ENCODE results near the gene RGSL1.

The RGSL1 gene

DNA sequence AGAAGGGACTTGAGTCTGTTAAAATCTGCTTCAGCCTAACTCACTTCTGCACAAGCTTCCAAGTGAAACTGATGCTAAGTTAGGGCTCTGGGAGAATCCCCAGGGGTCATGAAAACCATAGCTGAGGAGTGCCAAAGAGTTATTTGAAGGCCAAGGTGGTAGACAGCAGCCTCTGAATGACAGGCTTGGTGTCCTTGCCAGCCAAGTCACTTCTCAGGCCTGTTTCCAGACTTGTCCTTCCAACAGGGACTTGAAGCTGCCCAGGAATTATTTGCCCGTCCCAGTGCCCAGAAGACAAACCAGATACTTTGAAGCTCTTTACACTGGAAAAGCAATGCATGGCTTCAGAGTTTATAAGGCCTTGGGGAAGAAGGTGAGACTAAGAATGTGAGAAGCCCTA, 105.5 kb downstream of the RGSL1 start:
- ATAC-seq: no peak
- TF ChIP-seq ZNF70 (CRISPR knock-in tag; IDR thresholded peaks at IDR 0.05) (no peak), SNAI2 (CRISPR knock-in tag; IDR thresholded peaks at IDR 0.05) (no peak), ESRRG (CRISPR knock-in tag; IDR thresholded peaks at IDR 0.05) (no peak), TCF4 (CRISPR knock-in tag; IDR thresholded peaks at IDR 0.05; ENCODE audit: borderline replicate concordance) (no peak), ZNF8 (CRISPR knock-in tag; IDR thresholded peaks at IDR 0.05) (no peak), TOX (CRISPR knock-in tag; IDR thresholded peaks at IDR 0.05; ENCODE audit: borderline replicate concordance) (no peak), CSRNP3 (CRISPR knock-in tag; IDR thresholded peaks at IDR 0.05) (no peak), ZFP30 (CRISPR knock-in tag; IDR thresholded peaks at IDR 0.05) (no peak), ZC3H10 (CRISPR knock-in tag; IDR thresholded peaks at IDR 0.05) (no peak), GLIS3 (CRISPR knock-in tag; IDR thresholded peaks at IDR 0.05) (no peak), BACH2 (CRISPR knock-in tag; IDR thresholded peaks at IDR 0.05; ENCODE audit: borderline replicate concordance) (no peak), RARB (CRISPR knock-in tag; IDR thresholded peaks at IDR 0.05) (no peak), PATZ1 (CRISPR knock-in tag; IDR thresholded peaks at IDR 0.05; ENCODE audit: borderline replicate concordance) (no peak)

- TF ChIP-seq ISL1 (CRISPR knock-in tag; IDR thresholded peaks at IDR 0.05): no peak
- no peak for TF ChIP-seq TCF4 (CRISPR knock-in tag; IDR thresholded peaks at IDR 0.05; ENCODE audit: borderline replicate concordance)
- no peak for TF ChIP-seq ESRRG (CRISPR knock-in tag; IDR thresholded peaks at IDR 0.05)
- no peak for TF ChIP-seq CSRNP3 (CRISPR knock-in tag; IDR thresholded peaks at IDR 0.05)
- no peak for ATAC-seq
Observed at GRCh38 chr1:182556279-182556678, 106.3 kb downstream of the RGSL1 start.

DNA sequence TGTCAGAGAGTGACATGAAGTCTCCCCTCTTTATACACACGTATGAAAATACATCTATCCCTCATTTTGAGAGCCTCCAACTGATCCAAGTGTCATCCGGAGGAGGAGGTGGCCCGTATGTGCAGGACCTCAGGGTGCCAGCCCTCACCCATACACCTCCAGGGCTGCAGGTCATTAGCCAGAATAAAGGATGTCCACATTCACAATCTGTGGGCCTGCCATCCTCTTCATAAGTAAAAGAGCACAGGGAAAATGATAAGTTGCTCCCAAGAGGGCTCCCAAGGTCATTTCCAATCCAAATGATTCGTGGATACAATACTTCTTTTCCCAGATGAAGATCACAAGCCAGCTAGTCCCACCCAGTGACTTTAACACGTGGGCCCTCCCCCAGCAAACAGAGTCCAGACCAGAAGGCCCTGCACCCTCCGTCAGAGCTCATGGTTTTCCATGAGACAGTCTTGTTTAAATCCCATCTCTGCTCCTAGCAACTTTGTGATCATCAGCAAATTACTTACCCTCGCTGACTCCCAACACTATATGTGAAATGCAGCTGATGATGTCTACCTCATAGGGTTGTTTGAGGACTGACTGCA, 110.5 kb downstream of the RGSL1 start:
- ATAC-seq: no peak
- TF ChIP-seq GLIS3 (CRISPR knock-in tag; IDR thresholded peaks at IDR 0.05): no peak
- TF ChIP-seq PATZ1 (CRISPR knock-in tag; IDR thresholded peaks at IDR 0.05; ENCODE audit: borderline replicate concordance): no peak
- no peak for TF ChIP-seq ZNF70 (CRISPR knock-in tag; IDR thresholded peaks at IDR 0.05)
- TF ChIP-seq RARB (CRISPR knock-in tag; IDR thresholded peaks at IDR 0.05): no peak
- TF ChIP-seq OSR1 (CRISPR knock-in tag; IDR thresholded peaks at IDR 0.05): no peak
- TF ChIP-seq ZFP3 (CRISPR knock-in tag; IDR thresholded peaks at IDR 0.05): no peak
- TF ChIP-seq ESRRG (CRISPR knock-in tag; IDR thresholded peaks at IDR 0.05): no peak
- TF ChIP-seq ZNF565 (CRISPR knock-in tag; conservative IDR thresholded peaks at IDR 0.05; ENCODE audit: low read depth): no peak
- no peak for TF ChIP-seq ISL1 (CRISPR knock-in tag; IDR thresholded peaks at IDR 0.05)

GRCh38 chr1:182561456-182561855, 111.5 kb downstream of the RGSL1 start:
- no peak for ATAC-seq
- TF ChIP-seq TSHZ2 (CRISPR knock-in tag; IDR thresholded peaks at IDR 0.05): no peak
- TF ChIP-seq ZNF70 (CRISPR knock-in tag; IDR thresholded peaks at IDR 0.05): no peak
- no peak for TF ChIP-seq ZFP3 (CRISPR knock-in tag; IDR thresholded peaks at IDR 0.05)
- TF ChIP-seq ESRRG (CRISPR knock-in tag; IDR thresholded peaks at IDR 0.05): no peak
- TF ChIP-seq CSDC2 (CRISPR knock-in tag; IDR thresholded peaks at IDR 0.05): no peak
- TF ChIP-seq RARB (CRISPR knock-in tag; IDR thresholded peaks at IDR 0.05): no peak
- no peak for TF ChIP-seq CSRNP3 (CRISPR knock-in tag; IDR thresholded peaks at IDR 0.05)
- no peak for TF ChIP-seq ARNTL (CRISPR knock-in tag; IDR thresholded peaks at IDR 0.05; ENCODE audit: borderline replicate concordance, low read depth)

All from SK-N-SH treated with all-trans-retinoic acid at 6 μM for 48 hours (cell line).